ENCODE measurements around the gene SOX4. TPM values are rescaled to one million over a fixed set of nuclear protein-coding genes. Genes with fewer than 3 reads are reported as not detected.

SOX4 gene
- total RNA-seq, 1 experiment from 2014 or later, result 25.8 TPM

DNA sequence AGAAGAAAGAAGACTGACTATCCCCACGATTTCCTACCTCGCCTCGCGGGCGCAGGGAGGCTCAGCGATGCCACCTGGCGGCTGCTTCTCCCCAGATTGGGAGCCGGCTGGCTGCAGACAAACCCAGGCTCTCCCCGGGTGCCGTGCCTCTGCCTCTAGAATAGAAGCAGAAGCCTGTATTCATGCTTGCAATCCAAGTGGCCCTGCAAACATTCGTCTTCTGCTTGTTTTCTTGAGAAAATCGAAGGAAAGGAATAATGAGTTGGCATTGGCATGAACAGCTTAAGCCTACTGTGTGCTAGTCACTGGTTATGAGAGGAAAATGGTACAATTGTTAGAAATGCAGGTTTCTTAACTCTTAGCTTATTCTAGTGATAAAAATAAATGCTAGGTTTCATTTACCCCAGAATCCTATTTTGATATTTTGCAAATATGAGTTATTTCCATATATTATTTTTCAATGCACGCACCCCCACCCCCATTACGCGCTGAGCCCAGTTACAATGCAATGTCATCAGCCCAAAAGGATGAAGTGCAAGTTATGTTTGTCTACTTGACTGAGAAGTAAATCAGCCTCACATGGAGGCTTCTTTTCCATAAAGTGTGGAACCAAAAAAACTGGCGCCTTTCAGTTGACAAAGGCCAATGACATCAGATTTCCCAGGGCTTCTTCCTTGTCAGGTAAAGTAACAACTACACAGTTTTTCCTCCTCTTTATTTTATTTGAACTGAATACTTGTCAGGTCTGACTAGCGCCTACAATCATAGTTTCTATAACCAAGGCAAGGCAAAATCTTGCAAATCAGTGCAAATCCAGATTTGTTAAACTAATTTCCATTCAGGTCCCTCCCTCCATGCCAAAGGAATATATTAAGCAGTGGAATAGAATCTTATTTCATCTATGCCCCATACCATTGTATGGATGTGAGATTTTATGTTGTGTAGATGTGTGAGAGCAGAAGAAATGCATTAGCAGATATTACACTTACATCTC, 3.9 kb upstream of the SOX4 start:
- in situ Hi-C loops (cut with HindIII; ENCODE audit: low pct_unique_long_range_greater_than_20kb, low sequenced_read_pairs), result no loop called here
- DNase-seq (ENCODE audit: low read depth, low spot score), result peak; percentile 92

DNA sequence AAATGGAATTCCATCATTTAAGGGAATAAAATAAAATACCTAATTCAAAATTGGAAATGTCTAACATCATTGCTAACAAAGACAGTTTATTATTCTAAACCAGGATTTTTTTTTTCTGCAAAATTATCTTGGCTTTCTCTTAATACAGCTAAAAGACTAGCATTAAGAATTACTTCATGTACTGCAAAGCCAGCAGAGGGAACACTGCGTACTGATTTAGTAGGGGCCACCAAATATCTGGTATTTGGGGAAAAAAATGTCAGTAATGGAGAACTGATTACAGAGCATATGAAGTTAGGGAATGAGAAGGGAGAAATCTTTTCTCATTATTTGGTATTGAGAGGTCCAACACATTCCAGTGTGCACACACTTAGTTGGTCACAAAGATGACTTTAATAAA, 3.2 kb upstream of the SOX4 start:
- in situ Hi-C loops (cut with HindIII; ENCODE audit: low pct_unique_long_range_greater_than_20kb, low sequenced_read_pairs), result no loop called here
- DNase-seq (ENCODE audit: low read depth, low spot score), result peak; percentile 31

DNA sequence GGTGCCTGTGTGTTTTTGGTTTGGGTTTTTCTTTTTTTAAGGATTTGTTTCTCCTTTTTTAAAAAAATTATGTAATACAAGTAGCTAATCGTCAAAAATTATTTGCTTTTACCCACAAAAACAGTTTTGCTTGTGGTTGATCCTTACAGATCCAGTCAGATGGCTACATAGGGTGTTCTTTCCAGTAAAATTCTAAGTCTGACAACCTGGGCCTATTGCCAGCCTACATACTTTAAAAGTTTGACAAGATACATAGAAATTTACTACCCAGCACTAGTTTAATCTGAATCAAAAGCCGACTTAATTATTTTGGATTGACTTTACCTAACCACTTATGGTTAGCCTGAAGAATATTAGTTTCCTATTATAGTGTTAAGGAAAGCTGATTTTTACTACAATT, 2.1 kb upstream of the SOX4 start:
- in situ Hi-C loops (cut with HindIII; ENCODE audit: low pct_unique_long_range_greater_than_20kb, low sequenced_read_pairs), result no loop called here
- DNase-seq (ENCODE audit: low read depth, low spot score), result no peak

DNA sequence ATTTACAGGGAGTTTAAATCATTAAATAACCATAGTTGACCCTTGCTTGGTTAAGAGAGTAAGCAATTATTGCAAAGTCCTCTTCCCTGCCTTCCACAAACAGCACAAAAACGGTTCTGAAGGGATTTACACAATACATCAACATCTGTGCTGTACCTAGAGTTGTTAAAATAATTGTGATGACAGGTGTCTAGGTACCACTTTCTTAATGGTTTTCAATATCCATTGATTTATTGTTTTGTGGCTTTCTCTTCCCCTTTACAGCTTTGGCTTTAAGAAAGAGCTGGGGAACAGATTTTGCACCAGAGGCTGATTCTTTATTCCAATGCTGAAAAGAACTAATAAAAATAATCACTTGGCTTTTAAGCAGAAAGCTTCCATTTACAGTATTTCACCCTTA, 598 bp upstream of the SOX4 start:
- in situ Hi-C loops (cut with HindIII; ENCODE audit: low pct_unique_long_range_greater_than_20kb, low sequenced_read_pairs), result no loop called here
- DNase-seq (ENCODE audit: low read depth, low spot score), result no peak

DNA sequence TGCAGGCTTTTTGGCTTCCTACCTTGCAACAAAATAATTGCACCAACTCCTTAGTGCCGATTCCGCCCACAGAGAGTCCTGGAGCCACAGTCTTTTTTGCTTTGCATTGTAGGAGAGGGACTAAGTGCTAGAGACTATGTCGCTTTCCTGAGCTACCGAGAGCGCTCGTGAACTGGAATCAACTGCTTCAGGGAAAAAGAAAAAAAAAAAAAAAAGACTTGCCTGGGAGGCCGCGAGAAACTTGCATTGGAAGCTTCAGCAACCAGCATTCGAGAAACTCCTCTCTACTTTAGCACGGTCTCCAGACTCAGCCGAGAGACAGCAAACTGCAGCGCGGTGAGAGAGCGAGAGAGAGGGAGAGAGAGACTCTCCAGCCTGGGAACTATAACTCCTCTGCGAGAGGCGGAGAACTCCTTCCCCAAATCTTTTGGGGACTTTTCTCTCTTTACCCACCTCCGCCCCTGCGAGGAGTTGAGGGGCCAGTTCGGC, 420 bp downstream of the SOX4 start:
- in situ Hi-C loops (cut with HindIII; ENCODE audit: low pct_unique_long_range_greater_than_20kb, low sequenced_read_pairs), result no loop called here

DNA sequence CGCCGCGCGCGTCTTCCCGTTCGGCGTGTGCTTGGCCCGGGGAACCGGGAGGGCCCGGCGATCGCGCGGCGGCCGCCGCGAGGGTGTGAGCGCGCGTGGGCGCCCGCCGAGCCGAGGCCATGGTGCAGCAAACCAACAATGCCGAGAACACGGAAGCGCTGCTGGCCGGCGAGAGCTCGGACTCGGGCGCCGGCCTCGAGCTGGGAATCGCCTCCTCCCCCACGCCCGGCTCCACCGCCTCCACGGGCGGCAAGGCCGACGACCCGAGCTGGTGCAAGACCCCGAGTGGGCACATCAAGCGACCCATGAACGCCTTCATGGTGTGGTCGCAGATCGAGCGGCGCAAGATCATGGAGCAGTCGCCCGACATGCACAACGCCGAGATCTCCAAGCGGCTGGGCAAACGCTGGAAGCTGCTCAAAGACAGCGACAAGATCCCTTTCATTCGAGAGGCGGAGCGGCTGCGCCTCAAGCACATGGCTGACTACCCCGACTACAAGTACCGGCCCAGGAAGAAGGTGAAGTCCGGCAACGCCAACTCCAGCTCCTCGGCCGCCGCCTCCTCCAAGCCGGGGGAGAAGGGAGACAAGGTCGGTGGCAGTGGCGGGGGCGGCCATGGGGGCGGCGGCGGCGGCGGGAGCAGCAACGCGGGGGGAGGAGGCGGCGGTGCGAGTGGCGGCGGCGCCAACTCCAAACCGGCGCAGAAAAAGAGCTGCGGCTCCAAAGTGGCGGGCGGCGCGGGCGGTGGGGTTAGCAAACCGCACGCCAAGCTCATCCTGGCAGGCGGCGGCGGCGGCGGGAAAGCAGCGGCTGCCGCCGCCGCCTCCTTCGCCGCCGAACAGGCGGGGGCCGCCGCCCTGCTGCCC, 1.1 kb downstream of the SOX4 start:
- peak; percentile 62 for DNase-seq (ENCODE audit: low read depth, low spot score)
- in situ Hi-C loops (cut with HindIII; ENCODE audit: low pct_unique_long_range_greater_than_20kb, low sequenced_read_pairs), result no loop called here

More for the DNA sequence above, 420 bp downstream of the SOX4 start:
- DNase-seq (ENCODE audit: low read depth, low spot score), result no peak

DNA sequence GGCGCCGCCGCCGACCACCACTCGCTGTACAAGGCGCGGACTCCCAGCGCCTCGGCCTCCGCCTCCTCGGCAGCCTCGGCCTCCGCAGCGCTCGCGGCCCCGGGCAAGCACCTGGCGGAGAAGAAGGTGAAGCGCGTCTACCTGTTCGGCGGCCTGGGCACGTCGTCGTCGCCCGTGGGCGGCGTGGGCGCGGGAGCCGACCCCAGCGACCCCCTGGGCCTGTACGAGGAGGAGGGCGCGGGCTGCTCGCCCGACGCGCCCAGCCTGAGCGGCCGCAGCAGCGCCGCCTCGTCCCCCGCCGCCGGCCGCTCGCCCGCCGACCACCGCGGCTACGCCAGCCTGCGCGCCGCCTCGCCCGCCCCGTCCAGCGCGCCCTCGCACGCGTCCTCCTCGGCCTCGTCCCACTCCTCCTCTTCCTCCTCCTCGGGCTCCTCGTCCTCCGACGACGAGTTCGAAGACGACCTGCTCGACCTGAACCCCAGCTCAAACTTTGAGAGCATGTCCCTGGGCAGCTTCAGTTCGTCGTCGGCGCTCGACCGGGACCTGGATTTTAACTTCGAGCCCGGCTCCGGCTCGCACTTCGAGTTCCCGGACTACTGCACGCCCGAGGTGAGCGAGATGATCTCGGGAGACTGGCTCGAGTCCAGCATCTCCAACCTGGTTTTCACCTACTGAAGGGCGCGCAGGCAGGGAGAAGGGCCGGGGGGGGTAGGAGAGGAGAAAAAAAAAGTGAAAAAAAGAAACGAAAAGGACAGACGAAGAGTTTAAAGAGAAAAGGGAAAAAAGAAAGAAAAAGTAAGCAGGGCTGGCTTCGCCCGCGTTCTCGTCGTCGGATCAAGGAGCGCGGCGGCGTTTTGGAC, 2.0 kb downstream of the SOX4 start:
- in situ Hi-C loops (cut with HindIII; ENCODE audit: low pct_unique_long_range_greater_than_20kb, low sequenced_read_pairs), result no loop called here
- peak; percentile 26 for DNase-seq (ENCODE audit: low read depth, low spot score)

DNA sequence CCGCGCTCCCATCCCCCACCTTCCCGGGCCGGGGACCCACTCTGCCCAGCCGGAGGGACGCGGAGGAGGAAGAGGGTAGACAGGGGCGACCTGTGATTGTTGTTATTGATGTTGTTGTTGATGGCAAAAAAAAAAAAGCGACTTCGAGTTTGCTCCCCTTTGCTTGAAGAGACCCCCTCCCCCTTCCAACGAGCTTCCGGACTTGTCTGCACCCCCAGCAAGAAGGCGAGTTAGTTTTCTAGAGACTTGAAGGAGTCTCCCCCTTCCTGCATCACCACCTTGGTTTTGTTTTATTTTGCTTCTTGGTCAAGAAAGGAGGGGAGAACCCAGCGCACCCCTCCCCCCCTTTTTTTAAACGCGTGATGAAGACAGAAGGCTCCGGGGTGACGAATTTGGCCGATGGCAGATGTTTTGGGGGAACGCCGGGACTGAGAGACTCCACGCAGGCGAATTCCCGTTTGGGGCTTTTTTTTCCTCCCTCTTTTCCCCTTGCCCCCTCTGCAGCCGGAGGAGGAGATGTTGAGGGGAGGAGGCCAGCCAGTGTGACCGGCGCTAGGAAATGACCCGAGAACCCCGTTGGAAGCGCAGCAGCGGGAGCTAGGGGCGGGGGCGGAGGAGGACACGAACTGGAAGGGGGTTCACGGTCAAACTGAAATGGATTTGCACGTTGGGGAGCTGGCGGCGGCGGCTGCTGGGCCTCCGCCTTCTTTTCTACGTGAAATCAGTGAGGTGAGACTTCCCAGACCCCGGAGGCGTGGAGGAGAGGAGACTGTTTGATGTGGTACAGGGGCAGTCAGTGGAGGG, 2.8 kb downstream of the SOX4 start:
- in situ Hi-C loops (cut with HindIII; ENCODE audit: low pct_unique_long_range_greater_than_20kb, low sequenced_read_pairs), result no loop called here
- DNase-seq (ENCODE audit: low read depth, low spot score), result peak; percentile 68

DNA sequence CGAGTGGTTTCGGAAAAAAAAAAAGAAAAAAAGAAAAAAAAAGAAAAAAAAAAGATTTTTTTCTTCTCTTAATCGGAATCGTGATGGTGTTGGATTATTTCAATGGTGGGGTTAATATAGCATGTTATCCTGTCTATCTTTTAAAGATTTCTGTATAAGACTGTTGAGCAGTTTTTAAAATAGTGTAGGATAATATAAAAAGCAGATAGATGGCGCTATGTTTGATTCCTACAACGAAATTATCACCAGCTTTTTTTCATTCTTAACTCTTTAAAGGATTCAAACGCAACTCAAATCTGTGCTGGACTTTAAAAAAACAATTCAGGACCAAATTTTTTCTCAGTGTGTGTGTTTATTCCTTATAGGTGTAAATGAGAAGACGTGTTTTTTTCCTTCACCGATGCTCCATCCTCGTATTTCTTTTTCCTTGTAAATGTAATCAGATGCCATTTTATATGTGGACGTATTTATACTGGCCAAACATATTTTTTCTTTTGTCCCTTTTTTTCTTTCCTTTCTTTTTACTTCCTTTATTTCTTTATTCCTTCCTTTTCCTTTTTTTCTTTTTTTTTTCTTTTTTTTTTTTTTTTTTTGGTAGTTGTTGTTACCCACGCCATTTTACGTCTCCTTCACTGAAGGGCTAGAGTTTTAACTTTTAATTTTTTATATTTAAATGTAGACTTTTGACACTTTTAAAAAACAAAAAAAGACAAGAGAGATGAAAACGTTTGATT, 3.6 kb downstream of the SOX4 start:
- in situ Hi-C loops (cut with HindIII; ENCODE audit: low pct_unique_long_range_greater_than_20kb, low sequenced_read_pairs), result no loop called here
- DNase-seq (ENCODE audit: low read depth, low spot score), result peak; percentile 73

DNA sequence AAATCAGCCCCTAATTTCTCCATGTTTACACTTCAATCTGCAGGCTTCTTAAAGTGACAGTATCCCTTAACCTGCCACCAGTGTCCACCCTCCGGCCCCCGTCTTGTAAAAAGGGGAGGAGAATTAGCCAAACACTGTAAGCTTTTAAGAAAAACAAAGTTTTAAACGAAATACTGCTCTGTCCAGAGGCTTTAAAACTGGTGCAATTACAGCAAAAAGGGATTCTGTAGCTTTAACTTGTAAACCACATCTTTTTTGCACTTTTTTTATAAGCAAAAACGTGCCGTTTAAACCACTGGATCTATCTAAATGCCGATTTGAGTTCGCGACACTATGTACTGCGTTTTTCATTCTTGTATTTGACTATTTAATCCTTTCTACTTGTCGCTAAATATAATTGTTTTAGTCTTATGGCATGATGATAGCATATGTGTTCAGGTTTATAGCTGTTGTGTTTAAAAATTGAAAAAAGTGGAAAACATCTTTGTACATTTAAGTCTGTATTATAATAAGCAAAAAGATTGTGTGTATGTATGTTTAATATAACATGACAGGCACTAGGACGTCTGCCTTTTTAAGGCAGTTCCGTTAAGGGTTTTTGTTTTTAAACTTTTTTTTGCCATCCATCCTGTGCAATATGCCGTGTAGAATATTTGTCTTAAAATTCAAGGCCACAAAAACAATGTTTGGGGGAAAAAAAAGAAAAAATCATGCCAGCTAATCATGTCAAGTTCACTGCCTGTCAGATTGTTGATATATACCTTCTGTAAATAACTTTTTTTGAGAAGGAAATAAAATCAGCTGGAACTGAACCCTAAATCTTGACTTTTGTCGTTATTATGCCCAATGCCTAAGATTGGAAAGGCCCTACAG, 4.5 kb downstream of the SOX4 start:
- in situ Hi-C loops (cut with HindIII; ENCODE audit: low pct_unique_long_range_greater_than_20kb, low sequenced_read_pairs), result no loop called here
- peak; percentile 58 for DNase-seq (ENCODE audit: low read depth, low spot score)

DNA sequence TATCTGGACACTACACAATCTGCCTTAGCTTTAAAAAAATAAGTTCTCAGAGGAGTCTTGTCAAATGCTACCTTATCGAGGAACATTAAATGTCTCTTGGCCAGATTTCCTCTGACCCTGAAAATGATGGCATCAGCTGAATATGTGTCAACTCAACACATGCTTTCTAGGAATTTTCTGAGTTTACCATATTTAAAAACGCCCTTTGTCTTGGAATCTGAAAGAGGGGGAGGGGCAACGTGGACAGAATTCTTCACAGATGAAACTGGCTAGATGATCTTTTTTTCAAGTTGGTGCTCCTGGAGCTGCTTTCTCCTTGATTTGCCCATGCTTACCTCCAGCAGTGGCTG, 5.1 kb downstream of the SOX4 start:
- peak; percentile 48 for DNase-seq (ENCODE audit: low read depth, low spot score)
- in situ Hi-C loops (cut with HindIII; ENCODE audit: low pct_unique_long_range_greater_than_20kb, low sequenced_read_pairs), result no loop called here

DNA sequence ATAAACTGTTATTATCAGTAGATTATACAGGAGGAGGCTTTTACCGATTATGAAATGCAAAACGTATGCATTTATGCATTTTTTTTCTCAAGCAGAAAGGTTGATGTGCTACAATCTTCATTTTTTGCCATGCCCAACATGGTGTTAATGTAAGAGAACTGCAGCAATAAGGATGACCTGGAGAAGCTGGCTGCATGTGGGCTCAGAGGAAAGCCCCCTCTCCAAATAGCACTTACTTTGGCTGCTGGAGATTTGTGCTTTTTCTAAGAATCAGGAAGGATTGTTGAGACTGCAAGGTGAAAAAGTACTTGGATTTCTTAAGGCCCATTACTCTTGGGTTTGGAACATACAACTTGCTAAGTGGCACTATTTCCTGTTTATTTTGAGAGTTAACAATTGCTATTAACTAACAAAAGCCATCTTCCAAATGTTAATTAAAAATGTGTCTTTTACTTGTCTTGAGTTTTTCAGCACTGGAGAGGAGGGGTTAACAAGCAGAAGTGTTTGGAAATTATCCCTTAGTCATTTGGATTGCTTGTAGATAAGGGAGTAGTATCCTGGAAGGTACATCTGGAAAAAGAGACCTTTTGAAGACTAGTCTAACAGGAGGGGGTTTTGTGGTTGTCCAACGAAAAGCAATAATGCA, 5.6 kb downstream of the SOX4 start:
- DNase-seq (ENCODE audit: low read depth, low spot score), result no peak
- in situ Hi-C loops (cut with HindIII; ENCODE audit: low pct_unique_long_range_greater_than_20kb, low sequenced_read_pairs), result no loop called here

DNA sequence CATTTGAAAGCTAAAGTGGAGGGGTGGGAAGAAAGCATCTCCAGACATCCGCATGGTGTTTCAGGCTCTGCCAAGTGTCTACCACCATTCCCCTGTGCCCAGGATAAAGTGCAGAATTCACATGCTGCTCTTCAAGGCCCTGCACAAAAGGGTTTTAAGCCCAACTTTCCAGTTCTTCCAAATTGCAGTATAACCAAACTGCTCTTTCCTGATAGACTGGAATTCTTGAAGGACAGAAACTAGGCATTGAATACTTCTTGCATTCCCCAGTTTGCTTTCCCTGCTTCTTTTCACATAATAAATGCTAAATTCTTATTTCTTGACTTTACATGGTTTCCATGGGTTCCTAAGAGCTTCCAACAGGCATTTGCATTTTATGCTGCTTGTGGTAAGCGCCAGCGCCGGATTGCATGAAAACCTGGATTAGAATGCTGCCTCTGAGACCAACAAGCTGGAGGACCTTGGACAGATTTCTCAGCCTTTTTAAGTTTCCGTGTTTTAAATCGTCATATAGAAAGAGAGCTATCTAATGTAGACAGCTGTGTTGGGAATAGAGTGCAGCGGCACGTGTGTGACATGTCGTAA, 7.9 kb downstream of the SOX4 start:
- in situ Hi-C loops (cut with HindIII; ENCODE audit: low pct_unique_long_range_greater_than_20kb, low sequenced_read_pairs), result no loop called here
- no peak for DNase-seq (ENCODE audit: low read depth, low spot score)

DNA sequence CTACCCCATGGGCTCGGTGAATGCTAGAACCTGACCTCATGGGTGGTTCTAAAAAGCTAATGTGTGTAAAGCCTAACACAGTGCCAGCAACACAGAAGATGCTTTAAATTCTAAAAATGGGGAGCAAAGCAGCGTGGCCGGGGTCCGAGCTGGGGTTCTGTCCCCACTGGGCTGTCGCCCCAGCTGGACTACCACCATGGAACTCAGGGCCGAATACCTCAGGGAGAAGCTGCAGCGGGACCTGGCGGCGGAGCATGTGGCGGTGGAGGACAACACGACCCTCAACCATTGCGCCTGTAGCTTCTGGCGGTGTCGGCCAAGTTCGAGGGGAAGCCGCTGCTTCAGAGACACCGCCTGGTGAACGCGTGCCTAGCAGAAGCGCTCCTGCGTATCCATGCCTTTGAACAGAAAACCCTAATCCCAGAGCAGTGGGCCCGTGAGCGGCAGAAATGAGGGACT, 8.4 kb downstream of the SOX4 start:
- in situ Hi-C loops (cut with HindIII; ENCODE audit: low pct_unique_long_range_greater_than_20kb, low sequenced_read_pairs), result no loop called here
- DNase-seq (ENCODE audit: low read depth, low spot score), result no peak
